HG03095 (cell line): Measurements from ENCODE around the gene TYW5.

Experiments
- ATAC-seq: cut with Tn5 transposase; IDR thresholded peaks from one replicate; pipeline ENCODE4 v1.9.1; 2021; ENCODE audit warnings: moderate library complexity; ENCODE audit not compliant: unreplicated experiment

The TYW5 gene, protein sequence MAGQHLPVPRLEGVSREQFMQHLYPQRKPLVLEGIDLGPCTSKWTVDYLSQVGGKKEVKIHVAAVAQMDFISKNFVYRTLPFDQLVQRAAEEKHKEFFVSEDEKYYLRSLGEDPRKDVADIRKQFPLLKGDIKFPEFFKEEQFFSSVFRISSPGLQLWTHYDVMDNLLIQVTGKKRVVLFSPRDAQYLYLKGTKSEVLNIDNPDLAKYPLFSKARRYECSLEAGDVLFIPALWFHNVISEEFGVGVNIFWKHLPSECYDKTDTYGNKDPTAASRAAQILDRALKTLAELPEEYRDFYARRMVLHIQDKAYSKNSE

GRCh38 chr2:199955339-199956061 is at the start of gene TYW5, which contains the start of gene MAIP1:
TYW5 (minus strand) TSS chr2:199955491; CDS start chr2:199955470, 21 bp downstream.
MAIP1 (plus strand) TSS chr2:199955582; CDS start chr2:199955799, 217 bp downstream.
- ATAC-seq = peak; percentile 78

DNA sequence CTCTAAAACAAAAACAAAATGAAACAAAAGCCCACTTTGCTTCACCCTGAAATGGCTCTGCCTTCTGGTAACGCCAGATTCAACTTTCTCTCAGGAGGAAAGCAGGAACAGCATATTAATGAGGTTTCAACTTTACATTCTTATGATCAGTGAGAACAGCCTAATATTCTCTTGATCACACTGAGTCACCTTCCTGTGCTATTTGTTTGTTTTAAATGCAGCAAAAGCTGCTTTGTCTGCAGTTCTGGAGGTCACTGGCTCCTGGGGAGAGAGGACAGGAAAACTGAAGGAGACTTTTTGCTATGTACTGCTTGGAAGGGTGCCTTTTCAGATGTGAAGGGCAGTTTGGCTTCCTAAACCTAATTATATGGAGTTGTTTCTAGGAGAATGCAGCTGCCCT is 48.2 kb upstream of the TYW5 start:
- no peak for ATAC-seq

- no peak for ATAC-seq
Observed at GRCh38 chr2:200000444-200001163, 45.3 kb upstream of the TYW5 start.

DNA sequence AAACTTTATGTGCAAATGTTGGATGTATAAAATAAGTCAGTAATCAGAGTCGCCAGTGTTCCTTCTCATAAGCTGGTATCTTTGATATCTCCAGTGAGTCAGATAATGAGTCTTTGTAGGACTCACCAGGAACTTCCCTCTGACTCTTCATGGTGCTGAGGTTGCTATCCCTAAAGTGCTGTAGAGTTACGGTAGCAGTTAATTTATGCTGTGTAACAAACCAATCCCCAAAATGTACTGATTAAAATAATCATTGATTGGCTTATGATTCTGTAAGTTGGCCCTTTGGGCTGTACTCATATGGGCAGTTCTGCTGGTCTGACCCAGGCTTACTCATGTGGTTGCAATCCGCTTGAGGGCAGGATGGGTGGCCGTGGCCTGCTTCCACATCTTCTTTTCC is 43.9 kb upstream of the TYW5 start:
- ATAC-seq = no peak

DNA sequence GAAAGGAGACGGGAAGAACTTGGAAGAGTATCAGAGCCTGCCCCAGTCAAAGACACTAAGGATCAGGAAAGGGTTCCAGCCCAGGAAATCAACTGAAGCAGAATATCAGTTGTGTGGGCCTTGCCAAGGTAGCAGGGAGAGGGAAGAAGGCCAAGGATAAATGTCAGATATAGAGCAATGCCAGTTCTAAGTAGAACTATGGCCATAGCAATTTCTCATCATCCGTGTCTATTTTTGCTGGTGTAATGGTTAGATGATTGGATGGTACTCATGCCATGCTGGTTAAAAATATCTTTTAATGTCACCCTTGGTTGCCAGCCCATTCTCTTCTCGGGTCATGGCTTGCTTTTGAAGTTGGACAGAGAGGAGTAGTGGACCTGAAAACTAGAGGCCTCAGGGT is 42.0 kb upstream of the TYW5 start:
- ATAC-seq = no peak

GRCh38 chr2:199994896-199995295 is 39.6 kb upstream of the TYW5 start:
- no peak for ATAC-seq

DNA sequence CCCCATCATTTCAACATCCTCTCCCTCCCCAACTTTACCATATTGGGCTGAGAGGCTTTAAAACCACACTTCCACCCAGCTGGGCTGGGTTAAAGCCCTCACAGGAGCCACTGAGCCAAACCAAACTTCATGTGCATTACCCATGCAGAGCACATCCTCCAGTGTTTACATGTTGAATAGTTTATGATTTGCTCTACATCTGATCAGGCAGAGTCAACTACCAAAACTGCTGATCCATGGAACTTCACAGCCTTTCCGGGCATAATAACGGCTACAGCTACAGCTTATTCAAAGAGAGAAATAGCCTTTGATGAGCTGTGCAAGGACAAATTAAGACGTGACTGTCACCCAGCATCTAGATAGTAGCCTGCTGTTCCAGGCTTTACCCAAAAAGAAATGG is 39.1 kb upstream of the TYW5 start:
- no peak for ATAC-seq

GRCh38 chr2:199992296-199992695 is 37.0 kb upstream of the TYW5 start:
- ATAC-seq = no peak

DNA sequence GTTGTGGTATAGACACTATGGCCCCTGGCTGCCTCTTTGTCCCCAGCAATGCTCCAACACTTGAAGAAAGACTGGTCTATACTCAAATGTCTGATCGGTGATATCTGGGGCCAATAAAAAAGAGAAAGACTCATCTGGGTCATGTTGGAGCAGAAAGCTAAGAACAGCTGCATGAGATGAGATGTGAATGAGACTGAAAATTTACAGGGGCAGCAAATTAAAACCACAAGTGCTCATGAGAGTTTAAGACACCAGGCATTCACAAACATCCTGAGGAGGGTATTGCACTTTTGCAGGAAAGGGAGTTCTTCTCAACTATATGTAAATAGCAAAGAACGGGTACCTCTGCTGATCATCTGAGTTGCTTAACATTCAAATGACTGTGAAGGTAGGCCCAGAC is 36.4 kb upstream of the TYW5 start:
- no peak for ATAC-seq

DNA sequence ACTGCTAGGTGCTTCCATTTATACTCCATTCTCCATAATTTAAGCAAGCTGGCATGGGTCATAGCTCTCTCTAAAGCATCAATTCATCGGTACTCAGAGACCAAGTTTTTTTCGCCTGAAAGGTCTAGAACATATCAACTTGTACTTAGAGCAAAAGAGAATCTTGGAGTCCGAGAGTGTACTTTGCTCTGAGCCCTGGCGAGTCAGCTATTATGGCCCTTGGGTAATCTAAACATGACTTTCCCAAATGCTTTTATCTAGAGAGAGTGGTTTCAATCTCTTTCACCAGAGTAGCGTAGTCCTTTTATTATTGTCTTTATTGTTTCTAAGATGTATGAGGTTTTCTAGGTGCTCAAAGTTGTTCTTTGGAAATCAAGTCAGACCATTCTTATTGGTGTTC is 34.5 kb upstream of the TYW5 start:
- ATAC-seq = no peak

DNA sequence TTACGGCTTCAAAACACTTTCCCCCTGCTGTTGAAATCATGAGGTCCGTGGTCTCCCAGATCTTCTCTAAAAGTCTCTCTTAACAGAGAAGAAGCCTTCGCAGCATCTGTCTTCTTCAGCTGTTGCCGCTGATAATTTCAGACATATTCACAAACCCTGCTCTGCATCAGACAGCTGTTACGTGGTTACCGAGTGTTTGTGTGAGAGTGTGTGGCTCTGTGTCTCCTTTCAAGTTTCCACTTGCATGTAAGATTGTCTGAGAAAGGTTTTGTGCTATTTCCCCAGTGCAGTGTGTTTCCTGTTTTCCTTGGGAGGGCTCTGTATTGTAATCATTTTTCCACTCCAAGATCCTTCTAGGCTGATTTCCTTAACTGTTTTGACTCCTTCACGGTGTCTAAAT is 32.9 kb upstream of the TYW5 start:
- no peak for ATAC-seq

DNA sequence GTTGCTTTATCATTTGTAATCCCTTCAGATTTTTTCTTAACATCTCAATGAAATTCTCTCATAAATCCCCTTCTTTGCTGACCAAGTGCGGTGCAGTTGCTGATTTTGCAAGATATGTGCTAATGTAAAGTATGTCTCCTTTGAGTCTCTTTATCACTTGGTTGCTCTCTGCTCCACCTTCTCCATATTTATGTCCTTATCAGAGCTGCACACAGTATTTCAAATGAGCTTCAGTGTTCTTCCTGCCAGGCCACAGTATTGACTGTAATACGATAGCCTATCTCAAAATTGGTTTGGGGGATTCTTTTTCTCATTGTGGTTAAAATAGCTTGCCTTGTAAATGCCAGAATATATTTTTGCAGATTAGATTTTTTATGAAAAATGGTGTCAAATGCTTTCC is 32.3 kb upstream of the TYW5 start:
- no peak for ATAC-seq

DNA sequence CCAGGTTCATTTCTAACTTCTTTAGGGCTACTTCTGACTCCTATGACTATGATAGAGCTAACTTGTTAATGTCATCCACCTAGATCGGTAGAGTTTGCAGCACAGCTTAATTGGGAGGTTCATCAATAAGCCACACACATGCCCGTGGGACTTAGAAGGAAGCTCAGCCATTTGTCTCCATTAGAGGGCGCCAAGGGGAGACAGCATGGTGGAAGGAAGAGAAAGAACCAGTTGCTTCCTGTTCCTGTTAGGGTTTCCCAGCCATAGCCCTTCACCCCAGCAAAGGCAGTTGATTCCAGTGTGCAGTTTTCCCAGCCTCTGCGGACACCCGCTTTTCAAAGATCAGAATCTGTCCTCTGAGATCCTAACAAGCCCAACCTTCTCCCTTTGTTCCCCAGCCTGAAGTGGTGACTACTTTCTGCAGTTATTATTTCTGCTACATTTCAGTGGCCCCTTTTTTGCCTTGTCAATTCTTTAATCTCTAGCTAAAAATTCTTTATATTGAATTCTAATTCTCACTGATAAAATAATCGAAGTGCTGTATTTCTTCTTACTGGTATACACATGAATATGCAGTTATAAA is 30.4 kb upstream of the TYW5 start:
- no peak for ATAC-seq

DNA sequence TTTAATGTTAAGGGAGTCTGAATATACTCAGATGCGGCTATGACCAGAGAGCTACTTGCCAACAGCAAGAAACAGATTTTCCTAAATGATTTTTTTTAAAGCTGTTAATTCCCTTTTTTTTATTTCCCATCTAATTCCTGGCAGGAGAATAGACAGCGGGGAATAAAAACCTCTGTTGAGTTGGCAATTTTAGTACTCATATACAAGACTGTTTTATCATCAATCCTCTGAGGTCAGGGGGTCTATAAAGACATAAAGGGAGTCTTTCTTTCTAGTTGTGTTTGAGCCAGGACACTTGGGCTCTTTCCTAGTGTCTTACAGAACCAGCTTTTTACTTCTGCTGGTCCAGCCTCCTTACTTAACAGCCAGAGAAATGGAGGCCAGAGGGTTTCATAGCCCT is 29.5 kb upstream of the TYW5 start:
- no peak for ATAC-seq

GRCh38 chr2:199984159-199984558 is 28.9 kb upstream of the TYW5 start:
- no peak for ATAC-seq

DNA sequence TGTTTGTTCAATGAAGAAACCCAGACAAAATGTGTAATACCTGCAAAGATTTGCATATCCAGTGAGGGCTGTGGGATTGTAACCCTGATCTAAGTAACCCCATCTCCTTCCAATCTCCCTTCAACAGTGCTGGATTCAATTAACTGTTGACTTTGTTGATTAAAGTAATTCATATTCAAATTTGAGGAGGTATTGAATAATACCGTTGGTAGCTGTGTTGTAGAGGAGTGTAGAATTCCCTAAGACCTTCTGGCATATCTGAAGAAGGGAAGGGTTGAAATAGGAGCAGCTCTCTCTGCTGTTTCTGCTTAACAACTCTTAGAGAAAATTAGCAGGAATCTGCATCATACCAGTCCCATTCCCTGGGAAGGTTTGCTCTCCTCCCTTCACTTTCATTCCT is 28.2 kb upstream of the TYW5 start:
- ATAC-seq = no peak

DNA sequence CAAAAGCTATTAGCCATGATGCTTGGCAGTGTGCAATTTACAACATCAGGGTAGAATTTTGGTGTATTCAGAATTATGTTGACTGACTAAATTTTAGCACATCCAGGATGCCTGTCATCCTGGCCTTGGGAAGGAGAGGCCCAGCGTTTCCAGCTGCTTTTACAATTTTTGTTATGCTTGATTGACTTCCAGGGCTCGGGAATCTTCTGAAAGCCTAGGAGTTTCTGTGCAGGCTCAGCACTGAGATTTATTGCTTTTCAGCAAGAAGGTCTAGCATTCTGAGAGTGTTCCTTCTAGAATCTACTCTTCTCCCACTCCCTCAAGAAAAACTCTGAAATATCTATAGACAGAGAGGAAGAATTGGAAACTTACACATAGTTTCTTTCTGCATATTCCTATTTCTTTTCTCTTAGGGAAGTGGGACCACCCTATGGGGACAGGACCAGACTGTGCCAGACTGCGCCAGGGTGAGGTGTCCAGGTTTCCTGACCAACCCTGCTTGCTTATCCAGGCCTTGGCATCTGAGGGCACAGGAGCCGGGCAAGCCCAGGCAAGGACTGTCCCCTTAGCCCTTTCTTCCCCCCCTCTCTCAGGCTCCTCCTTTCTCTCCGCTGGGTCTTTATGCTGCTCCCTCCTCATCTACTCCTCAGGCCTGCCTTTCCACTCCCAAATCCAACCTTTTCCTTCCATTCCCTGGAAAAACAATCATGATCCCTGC is 27.0 kb upstream of the TYW5 start:
- no peak for ATAC-seq

DNA sequence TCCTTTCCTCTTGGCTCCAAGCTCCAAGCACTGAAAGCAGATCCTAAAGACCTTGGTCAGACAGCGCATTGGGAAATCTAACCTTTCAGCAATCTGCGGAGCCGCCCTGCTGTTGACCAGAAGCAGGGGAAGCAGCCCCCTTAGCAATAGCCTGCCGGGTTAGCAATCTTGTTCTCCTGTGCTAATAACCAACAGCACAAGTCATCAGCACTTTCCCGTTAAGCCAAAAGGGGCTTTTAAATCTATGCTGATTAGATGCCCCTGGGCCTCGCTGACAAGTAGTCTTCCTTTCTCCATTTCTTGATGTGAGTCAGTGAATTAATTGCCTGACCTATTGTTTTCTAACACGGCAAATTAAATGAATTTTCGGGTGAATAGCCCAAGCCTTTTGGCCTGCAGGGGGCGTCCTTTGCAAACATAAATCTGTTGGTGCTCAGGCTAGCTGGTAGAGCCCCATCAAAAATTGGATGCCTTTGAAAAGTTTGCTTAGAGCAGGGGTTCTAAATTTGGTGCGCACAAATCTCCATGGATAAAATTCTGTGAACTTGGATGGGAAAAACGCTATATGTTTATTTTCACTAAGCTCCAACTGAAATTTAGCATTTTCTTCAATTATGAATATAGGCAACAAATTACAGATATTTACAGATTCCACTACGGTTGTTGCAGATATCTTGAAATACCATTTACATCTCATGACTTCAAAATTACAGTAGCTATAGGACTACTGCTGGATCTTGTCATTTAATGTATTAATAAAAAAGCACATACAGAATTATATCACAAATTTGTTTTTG is 24.7 kb upstream of the TYW5 start:
- ATAC-seq = no peak

GRCh38 chr2:199979398-199979797 is 24.1 kb upstream of the TYW5 start:
- no peak for ATAC-seq

- ATAC-seq = peak; percentile 66
Observed at GRCh38 chr2:199977984-199978415, 22.7 kb upstream of the TYW5 start.
